Neuronal stem cell (in vitro differentiated cells): ENCODE data around the gene IMPACT.
A peak's percentile ranks its signal among the peaks of the same experiment; 100 is the strongest.

Experiments
- DNase-seq: peaks from one replicate; pipeline ENCODE4 v3.0.0-alpha.2; 2013; ENCODE audit warnings: low spot score
- H2AFZ ChIP-seq: one replicate; pipeline ENCODE4 v1.6.1; 2013; ENCODE audit warnings: mild to moderate bottlenecking, low read length, inconsistent platforms
- H2AK5ac ChIP-seq: 2 replicates; pipeline ENCODE4 v1.6.1; 2013; ENCODE audit warnings: low read depth, mild to moderate bottlenecking, inconsistent platforms, low read length, moderate library complexity, mixed read lengths
- H2BK120ac ChIP-seq: 2 replicates; pipeline ENCODE4 v1.6.1; 2013; ENCODE audit warnings: low read depth, mild to moderate bottlenecking, inconsistent platforms, low read length, moderate library complexity, mixed read lengths
- H2BK12ac ChIP-seq: one replicate; pipeline ENCODE4 v1.6.1; 2013; ENCODE audit warnings: low read length, inconsistent platforms
- H2BK15ac ChIP-seq: 2 replicates; pipeline ENCODE4 v1.6.1; 2013; ENCODE audit warnings: mild to moderate bottlenecking, low read length, inconsistent platforms, mixed read lengths
- H2BK5ac ChIP-seq: one replicate; pipeline ENCODE4 v1.6.1; 2013; ENCODE audit warnings: inconsistent platforms, mild to moderate bottlenecking, low read length, moderate library complexity
- H3K14ac ChIP-seq: one replicate; pipeline ENCODE4 v1.6.1; 2013; ENCODE audit warnings: low read length, inconsistent platforms
- H3K18ac ChIP-seq: 2 replicates; pipeline ENCODE4 v1.6.1; 2013; ENCODE audit warnings: low read length, inconsistent platforms
- H3K23ac ChIP-seq: 2 replicates; pipeline ENCODE4 v1.6.1; 2013; ENCODE audit warnings: low read depth, mild to moderate bottlenecking, mixed read lengths, low read length, inconsistent platforms; ENCODE audit not compliant: poor library complexity
- H3K27ac ChIP-seq: replicated peaks from 3 replicates; pipeline ENCODE4 v1.5.1; 2013; ENCODE audit warnings: low read length, inconsistent platforms
- H3K27me3 ChIP-seq, 3 experiments: 2 replicates each; pipeline ENCODE4 v1.6.1; 2013; ENCODE audit warnings: low read length in 3 of 3, mild to moderate bottlenecking in 2 of 3, inconsistent platforms in 1 of 3, low read depth in 1 of 3, mixed read lengths in 1 of 3, moderate library complexity in 1 of 3; ENCODE audit not compliant: control insufficient read depth in 3 of 3, insufficient read depth in 3 of 3
- H3K36me3 ChIP-seq, 2 donors: replicated peaks in 1 of 2; 2 replicates each; pipeline ENCODE4 v1.6.1; 2013; ENCODE audit warnings: low read length in 2 of 2; ENCODE audit not compliant: control insufficient read depth in 2 of 2, insufficient read depth in 2 of 2
- H3K4ac ChIP-seq: 2 replicates; pipeline ENCODE4 v1.6.1; 2013; ENCODE audit warnings: inconsistent platforms, mild to moderate bottlenecking, low read length, moderate library complexity
- H3K4me1 ChIP-seq, 2 donors: 1 replicate in 1 of 2; 2 replicates in 1 of 2; pipeline ENCODE4 v1.6.1; 2013; ENCODE audit warnings: low read length in 2 of 2, low read depth in 1 of 2; ENCODE audit not compliant: control insufficient read depth in 2 of 2, insufficient read depth in 1 of 2
- H3K4me2 ChIP-seq: one replicate; pipeline ENCODE4 v1.6.1; 2013; ENCODE audit warnings: mild to moderate bottlenecking, low read length, inconsistent platforms; ENCODE audit not compliant: insufficient read depth, poor library complexity, severe bottlenecking
- H3K4me3 ChIP-seq, 2 donors: 2 replicates each; pipeline ENCODE4 v1.5.1; 2013; ENCODE audit warnings: low read length in 2 of 2, mild to moderate bottlenecking in 2 of 2, inconsistent platforms in 1 of 2, moderate library complexity in 1 of 2
- H3K79me1 ChIP-seq: one replicate; pipeline ENCODE4 v1.6.1; 2013; ENCODE audit warnings: low read depth, mild to moderate bottlenecking, inconsistent platforms, low read length, moderate library complexity
- H3K9ac ChIP-seq: one replicate; pipeline ENCODE4 v1.6.1; 2013; ENCODE audit warnings: mild to moderate bottlenecking, low read depth, low read length, inconsistent platforms; ENCODE audit not compliant: poor library complexity
- H3K9me3 ChIP-seq, 2 donors: replicated peaks in 1 of 2; 2 replicates each; pipeline versions ENCODE3 to v1.6.1; 2013; ENCODE audit warnings: low read length in 2 of 2, mild to moderate bottlenecking in 2 of 2, inconsistent platforms in 1 of 2, low read depth in 1 of 2, mixed read lengths in 1 of 2, moderate library complexity in 1 of 2; ENCODE audit not compliant: control insufficient read depth in 2 of 2, insufficient read depth in 1 of 2
- H4K8ac ChIP-seq: one replicate; pipeline ENCODE4 v1.6.1; 2013; ENCODE audit warnings: low read depth, mild to moderate bottlenecking, inconsistent platforms, low read length, moderate library complexity
- H4K91ac ChIP-seq: one replicate; pipeline ENCODE4 v1.6.1; 2013; ENCODE audit warnings: low read length, low read depth, mild to moderate bottlenecking, inconsistent platforms; ENCODE audit not compliant: poor library complexity
- WGBS, 2 donors: extraction: QIAGEN DNeasy Blood & Tissue Kit; methylation state at CpG; one replicate each; pipeline ENCODE4 v1.1.7; 2013; ENCODE audit warnings: missing lambda C conversion rate in 2 of 2, mixed read lengths in 1 of 2; ENCODE audit not compliant: insufficient read length in 2 of 2, insufficient replicate concordance in 1 of 2; ENCODE audit errors: extremely low coverage in 2 of 2; 5-methylcytosine and 5-hydroxymethylcytosine counted together

IMPACT gene

DNA sequence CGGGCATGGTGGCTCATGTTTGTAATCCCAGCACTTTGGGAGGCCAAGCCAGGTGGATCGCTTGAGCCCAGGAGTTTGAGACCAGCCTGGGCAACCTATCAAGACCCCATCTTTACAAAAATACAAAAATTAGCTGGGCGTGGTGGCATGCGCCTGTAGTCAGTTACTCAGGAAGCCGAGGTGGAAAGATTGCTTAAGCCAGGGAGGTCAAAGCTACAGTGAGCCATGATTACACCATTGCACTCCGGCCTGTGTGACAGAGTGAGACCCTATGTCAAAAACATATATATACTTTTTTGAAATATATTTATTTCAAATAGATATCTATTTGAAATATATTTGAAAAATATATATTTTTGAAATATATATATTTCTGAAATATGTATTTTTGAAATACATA, 39.8 kb upstream of the IMPACT start:
- Histone ChIP-seq H3K4me1 (no peaks in the 10 kb centered on the region), H2AFZ (no peak overlapping the region), H3K14ac (no peak overlapping the region), H2BK15ac (no peak overlapping the region), H3K27me3 (no peaks in the 10 kb centered on the region), H4K91ac (no peak overlapping the region), H2BK120ac (no peak overlapping the region), H3K23ac (no peak overlapping the region), H4K8ac (no peak overlapping the region), H3K27ac (no peak overlapping the region), H2BK5ac (no peak overlapping the region), H3K4me2 (no peak overlapping the region), H3K9me3 (peaks cover 0 to 4% of the 10 kb centered on the region in 2 donors), H3K79me1 (peaks cover 7% of the 10 kb centered on the region), H3K4ac (no peak overlapping the region), H3K4me3 (no peak overlapping the region), H3K9ac (no peak overlapping the region), H2AK5ac (no peak overlapping the region), H2BK12ac (no peak overlapping the region), H3K18ac (no peak overlapping the region), H3K36me3 (peaks cover 2 to 25% of the 10 kb centered on the region in 2 donors)
- DNase-seq: no peak
- WGBS, 2 donors: no CpG with 5 or more reads among the region's 6 CpGs

DNA sequence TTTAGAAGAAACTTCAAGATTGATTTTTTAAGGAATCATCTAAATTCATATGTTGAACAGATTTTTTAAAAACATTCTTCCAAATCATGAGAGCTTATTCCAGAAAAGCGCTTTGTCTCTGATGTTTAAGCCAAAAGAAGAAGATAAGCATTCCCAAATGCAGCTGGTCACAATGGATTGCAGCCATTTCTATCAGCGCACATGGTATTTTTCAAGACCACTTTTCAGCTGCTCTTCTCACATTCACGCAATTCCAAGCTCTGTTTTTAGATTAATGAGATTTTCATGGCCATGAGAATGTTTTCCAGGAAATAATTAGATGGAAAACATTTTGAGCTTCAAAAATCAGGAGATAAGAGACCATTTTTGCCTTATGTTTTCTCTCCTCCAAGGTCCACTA, 37.5 kb upstream of the IMPACT start:
- no peak overlapping the region for H2AFZ ChIP-seq
- no peak for DNase-seq
- peaks cover 10% of the 10 kb centered on the region for H3K79me1 ChIP-seq
- H3K4me3 ChIP-seq: no peak overlapping the region
- H2AK5ac ChIP-seq: no peak overlapping the region
- no peak overlapping the region for H4K8ac ChIP-seq
- H3K4me2 ChIP-seq: no peak overlapping the region
- WGBS, 2 donors: no CpG with 5 or more reads among the region's 3 CpGs
- no peaks in the 10 kb centered on the region for H3K27me3 ChIP-seq
- H3K9ac ChIP-seq: no peak overlapping the region
- no peak overlapping the region for H2BK5ac ChIP-seq
- H2BK120ac ChIP-seq: no peak overlapping the region
- no peak overlapping the region for H3K18ac ChIP-seq
- H3K9me3 ChIP-seq: no peaks in the 10 kb centered on the region
- no peak overlapping the region for H3K4ac ChIP-seq
- no peak overlapping the region for H3K23ac ChIP-seq
- no peak overlapping the region for H3K27ac ChIP-seq
- H4K91ac ChIP-seq: no peak overlapping the region
- no peak overlapping the region for H2BK12ac ChIP-seq
- peaks cover 2 to 27% of the 10 kb centered on the region in 2 donors for H3K36me3 ChIP-seq
- H3K14ac ChIP-seq: no peak overlapping the region
- H3K4me1 ChIP-seq: no peaks in the 10 kb centered on the region
- no peak overlapping the region for H2BK15ac ChIP-seq

DNA sequence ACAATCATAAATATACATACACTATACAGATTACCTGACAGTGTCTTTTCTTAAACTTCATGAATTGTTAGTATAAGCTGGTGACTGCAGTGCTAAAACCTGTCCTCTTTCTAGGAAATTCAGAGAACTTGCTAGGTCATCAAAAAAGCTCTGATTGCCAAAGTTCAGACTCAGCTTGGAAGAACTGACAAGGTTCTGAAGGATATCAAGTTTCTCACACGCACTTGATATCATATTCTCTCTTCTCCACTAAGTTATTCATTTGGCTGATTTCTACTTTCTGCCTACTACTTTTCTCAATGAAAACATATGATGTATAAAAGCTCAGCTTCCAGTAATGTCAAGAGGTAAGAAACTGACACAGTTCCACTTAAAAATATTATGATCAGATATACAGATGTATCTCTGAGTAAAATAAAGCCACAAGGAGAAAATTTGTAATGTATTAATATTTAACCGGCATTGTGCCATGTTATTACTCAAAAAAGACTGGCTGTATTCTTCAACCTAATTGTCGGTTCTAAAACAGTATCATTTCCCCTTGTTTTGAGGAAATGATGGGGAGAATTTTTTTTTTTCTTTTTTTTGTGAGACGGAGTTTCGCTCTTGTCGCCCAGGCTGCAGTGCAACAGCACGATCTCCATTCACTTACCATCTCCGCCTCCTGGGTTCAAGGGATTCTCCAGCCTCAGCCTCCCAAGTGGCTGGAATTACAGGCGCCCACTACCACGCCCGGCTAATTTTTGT, 31.2 kb upstream of the IMPACT start:
- H4K91ac ChIP-seq: no peak overlapping the region
- no CpG with 5 or more reads among the region's 11 CpGs for WGBS, 2 donors
- no peak overlapping the region for H4K8ac ChIP-seq
- peaks cover 0 to 4% of the 10 kb centered on the region in 2 donors for H3K4me1 ChIP-seq
- no peak overlapping the region for H3K9ac ChIP-seq
- H3K79me1 ChIP-seq: peaks cover 8% of the 10 kb centered on the region
- no peak overlapping the region for H2BK120ac ChIP-seq
- no peaks in the 10 kb centered on the region for H3K27me3 ChIP-seq
- DNase-seq: no peak
- H3K23ac ChIP-seq: no peak overlapping the region
- H3K4me2 ChIP-seq: no peak overlapping the region
- H3K27ac ChIP-seq: no peak overlapping the region
- H2BK15ac ChIP-seq: no peak overlapping the region
- no peak overlapping the region for H2BK12ac ChIP-seq
- H2BK5ac ChIP-seq: no peak overlapping the region
- H3K18ac ChIP-seq: no peak overlapping the region
- H3K9me3 ChIP-seq: no peaks in the 10 kb centered on the region
- no peak overlapping the region for H3K4ac ChIP-seq
- H2AFZ ChIP-seq: no peak overlapping the region
- peaks cover 2 to 21% of the 10 kb centered on the region in 2 donors for H3K36me3 ChIP-seq
- no peak overlapping the region for H3K4me3 ChIP-seq
- no peak overlapping the region for H2AK5ac ChIP-seq
- H3K14ac ChIP-seq: no peak overlapping the region

DNA sequence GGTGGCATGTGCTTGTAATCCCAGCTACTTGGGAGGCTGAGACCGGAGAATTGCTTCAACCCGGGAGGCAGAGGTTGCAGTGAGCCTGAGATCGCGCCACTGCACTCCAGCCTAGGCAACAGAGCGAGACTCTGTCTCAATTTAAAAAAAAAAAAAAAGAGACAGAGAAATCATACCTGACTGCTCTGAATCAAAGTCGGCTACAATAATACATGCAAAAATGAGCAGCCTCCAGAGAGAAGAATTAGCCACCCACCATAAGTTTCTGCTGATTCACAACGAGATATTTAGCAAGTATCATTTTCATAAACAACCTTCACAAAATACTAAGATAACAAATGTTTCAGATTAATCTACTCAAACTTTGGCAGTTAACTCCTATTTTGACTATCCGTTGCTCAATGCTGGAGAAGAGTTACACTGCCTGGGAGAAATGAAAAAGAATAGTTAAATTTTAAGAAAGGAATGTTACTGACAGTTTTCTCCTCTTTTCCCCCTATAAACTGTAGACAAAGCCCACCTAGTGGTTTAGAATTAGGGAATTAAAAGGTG, 30.3 kb upstream of the IMPACT start:
- Histone ChIP-seq H2BK5ac (no peak overlapping the region), H3K4me1 (peaks cover 5 to 7% of the 10 kb centered on the region in 2 donors), H3K79me1 (peaks cover 5% of the 10 kb centered on the region), H2AK5ac (no peak overlapping the region), H4K8ac (no peak overlapping the region), H3K14ac (no peak overlapping the region), H3K4me3 (peak overlapping the region in 1 of 2 donors; percentile 65), H3K27ac (no peak overlapping the region), H3K27me3 (no peaks in the 10 kb centered on the region), H2BK15ac (no peak overlapping the region), H3K9ac (no peak overlapping the region), H3K9me3 (no peaks in the 10 kb centered on the region), H3K36me3 (peaks cover 2 to 18% of the 10 kb centered on the region in 2 donors), H2AFZ (no peak overlapping the region), H2BK120ac (no peak overlapping the region), H2BK12ac (no peak overlapping the region), H3K4ac (no peak overlapping the region), H3K4me2 (peak overlapping the region; percentile 0), H3K18ac (no peak overlapping the region), H3K23ac (no peak overlapping the region), H4K91ac (no peak overlapping the region)
- WGBS, 2 donors: no CpG with 5 or more reads among the region's 8 CpGs
- DNase-seq: no peak
